Measurements from ENCODE around the gene STARD7. TPM values are rescaled to one million over a fixed set of nuclear protein-coding genes. Genes with fewer than 3 reads are reported as not detected.

Gene STARD7
- total and polyA plus RNA-seq, 10 of the 15 experiments (the other 5 are each of a cell fraction or from before 2014, with no cell fraction given) = 85.4 to 237 (median 153) TPM

DNA sequence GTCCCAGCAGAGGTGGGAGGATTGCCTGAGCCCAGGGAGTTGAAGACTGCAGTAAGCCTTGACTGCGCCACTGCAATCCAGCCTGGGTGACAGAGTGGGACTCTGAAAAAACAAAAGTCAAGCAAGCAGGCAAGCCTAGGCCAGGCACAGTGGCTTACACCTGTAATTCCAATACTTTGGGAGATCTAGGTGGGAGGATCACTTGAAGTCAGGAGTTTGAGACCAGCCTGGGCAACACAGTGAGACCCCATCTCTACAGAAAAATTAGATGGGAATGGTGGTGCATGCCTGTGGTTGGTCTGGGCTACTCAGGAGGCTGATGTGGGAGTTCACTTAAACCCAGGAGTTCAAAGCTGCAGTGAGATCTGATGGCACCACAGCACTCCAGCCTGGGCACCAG lies 28.6 kb downstream of the STARD7 start (continued):
- TF ChIP-seq SKIL (IDR thresholded peaks at IDR 0.05; ENCODE audit: low read depth, poor library complexity, severe bottlenecking) = no peak
- TF ChIP-seq NR2C2 (IDR thresholded peaks at IDR 0.05; ENCODE audit: borderline replicate concordance, control insufficient read depth, insufficient read length, low read depth) = no peak
- no peak for TF ChIP-seq SMARCA5 (IDR thresholded peaks at IDR 0.05)

DNA sequence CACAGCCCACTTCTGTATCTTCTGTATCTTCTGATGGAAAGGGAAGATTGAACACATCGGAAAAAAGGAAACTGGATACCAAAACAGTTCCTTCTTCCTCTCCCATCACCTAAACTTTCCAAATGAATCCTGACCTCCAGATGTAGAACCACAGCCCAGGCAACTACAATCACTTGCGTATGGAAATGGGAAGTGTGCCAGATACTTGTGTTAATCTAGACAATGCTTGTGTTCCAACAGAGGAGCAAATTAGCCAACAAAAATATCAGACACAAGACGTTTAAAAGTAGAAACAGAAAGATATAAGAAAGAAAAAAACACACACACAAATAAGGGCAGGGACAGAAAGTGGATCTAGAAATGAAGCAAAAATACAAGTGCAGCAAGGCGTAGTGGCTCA lies 32.0 kb downstream of the STARD7 start:
- DNase-seq (ENCODE audit: low read depth, low spot score) (no peak), ATAC-seq (no peak), FAIRE-seq (no peak)
- no TSS peak for BruUV-seq (replicated peaks)
- no peak overlapping the region for H2AFZ ChIP-seq (ENCODE audit: control insufficient read depth, low read depth, low read length)
- no peaks in the 10 kb centered on the region for H3K27me3 ChIP-seq (replicated peaks in 1 of 2; ENCODE audit: control insufficient read depth in 2 of 2, insufficient read depth in 2 of 2, low read length in 1 of 2)
- H3K4me3 ChIP-seq = no peak overlapping the region
- ChIA-PET POLR2A (interaction anchor here (0.6 to 4.3 kb wide), 5 partner anchors 13 to 39 kb away, joined by 4 to 31 read pairs (median 23); partner anchors contain the start of genes ASTL and STARD7), CTCF (interaction anchor here (2.9 to 10.6 kb wide), 8 partner anchors 13 to 183 kb away, joined by 20 to 535 read pairs (median 36); partner anchors contain the start of genes ADRA2B, ANKRD36C, ASTL and DUSP2), SMC1A (ENCODE audit: uncharacterized antibody, unreplicated experiment) (interaction anchor here (1.5 to 7.5 kb wide), 5 partner anchors 13 to 58 kb away, joined by 5 to 338 read pairs (median 34); partner anchors contain the start of genes ASTL and DUSP2), RAD21 (ENCODE audit: unreplicated experiment) (interaction anchor here (1.3 to 8.9 kb wide), 5 partner anchors 16 to 184 kb away, joined by 3 to 463 read pairs (median 18); partner anchors contain the start of genes ASTL and DUSP2)
- no peaks in the 10 kb centered on the region for H3K9me3 ChIP-seq (replicated peaks; ENCODE audit: control insufficient read depth, insufficient read depth, low read length)
- intact Hi-C loops (cut with micrococcal nuclease; ENCODE audit: unreplicated experiment) = no loop called here
- H3K4me1 ChIP-seq (ENCODE audit: control insufficient read depth, insufficient read depth, low read length) = peaks cover 6% of the 10 kb centered on the region; the same call in 1 of the 2 replicates
- no peaks in the 10 kb centered on the region for H3K79me2 ChIP-seq (ENCODE audit: control insufficient read depth, insufficient read depth, low read length)
- H4K20me1 ChIP-seq (ENCODE audit: control insufficient read depth, insufficient read depth) = no peaks in the 10 kb centered on the region
- in situ Hi-C loops (cut with MboI) = loop anchor here (5.0 kb wide), 1 partner anchor 34 kb away; no protein-coding TSS in a partner anchor
- no peaks in the 10 kb centered on the region for H3K36me3 ChIP-seq (ENCODE audit: control insufficient read depth in 2 of 2, insufficient read depth in 2 of 2, low read length in 1 of 2)
- H3K27ac ChIP-seq (ENCODE audit: control insufficient read depth, insufficient read depth) = no peak overlapping the region
- H3K4me2 ChIP-seq (ENCODE audit: control insufficient read depth, insufficient read depth) = no peak overlapping the region
- H3K9ac ChIP-seq (ENCODE audit: control insufficient read depth, insufficient read depth, low read length) = no peak overlapping the region
- TF ChIP-seq POLR2A (IDR thresholded peaks at IDR 0.05; ENCODE audit: low read depth, low read length) = no peak
- WGBS (ENCODE audit: insufficient coverage, insufficient replicate concordance, low lambda C conversion rate, missing lambda C conversion rate) = 34% methylated on average over 4 of the region's 4 CpGs

All from GM12878 (cell line).